GM12801 (cell line): ENCODE results near the gene GHDC.

ENCODE experiments used
- CTCF ChIP-seq: IDR thresholded peaks from one replicate; pipeline ENCODE4 v1.5.1; 2011; ENCODE audit warnings: control low read depth; ENCODE audit not compliant: insufficient read length; ENCODE audit errors: extremely low read depth

Gene GHDC

GRCh38 chr17:42141382-42141781, 52.9 kb downstream of the GHDC start:
- no peak for TF ChIP-seq CTCF
